ENCODE results near the gene BAD. TPM values are rescaled to one million over a fixed set of nuclear protein-coding genes. Genes with fewer than 3 reads are reported as not detected.

Gene BAD
- polyA plus RNA-seq, 1 donor (not counting 4 experiments of a cell fraction or from before 2014, with no cell fraction given): 58.3 TPM

- Histone ChIP-seq H3K27me3 (ENCODE audit: control insufficient read depth, extremely low read depth, insufficient read depth, low read length) (no peaks in the 10 kb centered on the region), H3K36me3 (ENCODE audit: control insufficient read depth in 2 of 2, extremely low read depth in 1 of 2, insufficient read depth in 2 of 2, low read length in 2 of 2) (no peaks in the 10 kb centered on the region), H3K4me3 (ENCODE audit: control insufficient read depth in 2 of 3, extremely low read depth in 1 of 3, insufficient read depth in 2 of 3, low read depth in 1 of 3, low read length in 3 of 3) (no peak overlapping the region), H4K20me1 (ENCODE audit: control insufficient read depth, extremely low read depth, insufficient read depth, low read length) (no peaks in the 10 kb centered on the region), H3K9me3 (ENCODE audit: control insufficient read depth, low read depth, low read length) (no peaks in the 10 kb centered on the region), H3K9ac (ENCODE audit: control insufficient read depth, extremely low read depth, insufficient read depth, low read length) (peak overlapping the region; percentile 70), H3K27ac (ENCODE audit: control insufficient read depth, insufficient read depth, low read length) (peak overlapping the region; percentile 86), H3K9me1 (ENCODE audit: control insufficient read depth, extremely low read depth, insufficient read depth, low read length) (no peaks in the 10 kb centered on the region), H3K4me2 (ENCODE audit: control insufficient read depth, extremely low read depth, insufficient read depth, low read depth, low read length) (peak overlapping the region; percentile 70), H3K79me2 (ENCODE audit: control insufficient read depth, insufficient read depth, low read length) (no peaks in the 10 kb centered on the region), H3K4me1 (ENCODE audit: control insufficient read depth, extremely low read depth, insufficient read depth, low read length) (peaks cover 20% of the 10 kb centered on the region), H2AFZ (ENCODE audit: control insufficient read depth, low read length) (peak overlapping the region; percentile 71)
- no peak for TF ChIP-seq EZH2 (IDR thresholded peaks at IDR 0.05; ENCODE audit: low read length)
- TF ChIP-seq CTCF (optimal IDR thresholded peaks at IDR 0.05 in 1 of 3, IDR thresholded peaks at IDR 0.05 in 1 of 3, conservative IDR thresholded peaks at IDR 0.05 in 1 of 3; ENCODE audit: extremely low read depth in 1 of 3, insufficient read depth in 2 of 3, low read length in 3 of 3): peak; percentile 82 to 91 (median 90)
- dilution Hi-C loops (cut with MboI; ENCODE audit: extremely low pct_ligation_motif_present, low sequenced_read_pairs): no loop called here
- FAIRE-seq (peak; percentile 52), DNase-seq (ENCODE audit: low read depth, low spot score) (peak; percentile 93)
Observed at GRCh38 chr11:64331569-64332371, 47.3 kb upstream of the BAD start.

GRCh38 chr11:64330888-64331287 is 46.4 kb upstream of the BAD start:
- no peak for TF ChIP-seq EZH2 (IDR thresholded peaks at IDR 0.05; ENCODE audit: low read length)
- TF ChIP-seq CTCF (optimal IDR thresholded peaks at IDR 0.05 in 1 of 3, IDR thresholded peaks at IDR 0.05 in 1 of 3, conservative IDR thresholded peaks at IDR 0.05 in 1 of 3; ENCODE audit: extremely low read depth in 1 of 3, insufficient read depth in 2 of 3, low read length in 3 of 3): no peak
- FAIRE-seq (no peak), DNase-seq (ENCODE audit: low read depth, low spot score) (no peak)
- Histone ChIP-seq H3K27me3 (ENCODE audit: control insufficient read depth, extremely low read depth, insufficient read depth, low read length) (no peaks in the 10 kb centered on the region), H3K9me3 (ENCODE audit: control insufficient read depth, low read depth, low read length) (no peaks in the 10 kb centered on the region), H3K4me1 (ENCODE audit: control insufficient read depth, extremely low read depth, insufficient read depth, low read length) (peaks cover 18% of the 10 kb centered on the region), H3K9me1 (ENCODE audit: control insufficient read depth, extremely low read depth, insufficient read depth, low read length) (no peaks in the 10 kb centered on the region), H3K9ac (ENCODE audit: control insufficient read depth, extremely low read depth, insufficient read depth, low read length) (no peak overlapping the region), H3K79me2 (ENCODE audit: control insufficient read depth, insufficient read depth, low read length) (no peaks in the 10 kb centered on the region), H3K4me2 (ENCODE audit: control insufficient read depth, extremely low read depth, insufficient read depth, low read depth, low read length) (no peak overlapping the region), H3K4me3 (ENCODE audit: control insufficient read depth in 2 of 3, extremely low read depth in 1 of 3, insufficient read depth in 2 of 3, low read depth in 1 of 3, low read length in 3 of 3) (no peak overlapping the region), H2AFZ (ENCODE audit: control insufficient read depth, low read length) (no peak overlapping the region), H3K36me3 (ENCODE audit: control insufficient read depth in 2 of 2, extremely low read depth in 1 of 2, insufficient read depth in 2 of 2, low read length in 2 of 2) (no peaks in the 10 kb centered on the region), H3K27ac (ENCODE audit: control insufficient read depth, insufficient read depth, low read length) (no peak overlapping the region), H4K20me1 (ENCODE audit: control insufficient read depth, extremely low read depth, insufficient read depth, low read length) (no peaks in the 10 kb centered on the region)
- dilution Hi-C loops (cut with MboI; ENCODE audit: extremely low pct_ligation_motif_present, low sequenced_read_pairs): no loop called here

Measured in keratinocyte (primary cell).